H1 (cell line): ENCODE measurements around the gene NDUFB8. TPM values are rescaled to one million over a fixed set of nuclear protein-coding genes. Genes with fewer than 3 reads are reported as not detected.

ENCODE experiments used
- CTCF ChIA-PET: fragments of 300-600 bp; sonication (Branson Sonifier 250); formaldehyde crosslinking; loops from one replicate; lab custom pipeline; 2021; ENCODE audit not compliant: partially characterized antibody; lab: Charles Lee
- POLR2A ChIA-PET: fragments of 300-600 bp; sonication (Branson Sonifier 250); formaldehyde crosslinking; loops from one replicate; lab custom pipeline; 2021; ENCODE audit warnings: inconsistent platforms; ENCODE audit not compliant: partially characterized antibody; lab: Charles Lee
- DNase-seq, 2 experiments: peaks; one replicate each; pipeline versions ENCODE4 v3.0.0 to v3.0.0-alpha.2; 2010 to 2022; ENCODE audit warnings: low spot score in 2 of 2, low read depth in 1 of 2, mixed read lengths in 1 of 2
- FAIRE-seq: peaks from 2 replicates; lab custom pipeline; 2011; peaks lifted over from hg19 to GRCh38; lab: Jason Lieb, UNC
- H2AFZ ChIP-seq: 2 replicates; pipeline ENCODE4 v1.8.1; 2012; ENCODE audit warnings: low read length, inconsistent platforms
- H2AK5ac ChIP-seq: 2 replicates; pipeline ENCODE4 v1.6.1; 2013; ENCODE audit warnings: low read depth, low read length
- H2BK120ac ChIP-seq: replicated peaks from 2 replicates; pipeline ENCODE3; 2013; ENCODE audit warnings: low read depth, low read length, inconsistent platforms
- H2BK12ac ChIP-seq: 2 replicates; pipeline ENCODE4 v1.6.1; 2013; ENCODE audit warnings: low read depth, low read length
- H2BK15ac ChIP-seq: 2 replicates; pipeline ENCODE4 v1.6.1; 2013; ENCODE audit warnings: low read length
- H2BK20ac ChIP-seq: 2 replicates; pipeline ENCODE4 v1.6.1; 2013; ENCODE audit warnings: low read length
- H2BK5ac ChIP-seq: 2 replicates; pipeline ENCODE4 v1.6.1; 2013; ENCODE audit warnings: low read depth, low read length
- H3K14ac ChIP-seq: 2 replicates; pipeline ENCODE4 v1.6.1; 2013; ENCODE audit warnings: inconsistent platforms; ENCODE audit not compliant: insufficient read length
- H3K18ac ChIP-seq: 2 replicates; pipeline ENCODE4 v1.6.1; 2013; ENCODE audit warnings: low read length; ENCODE audit errors: extremely low read depth
- H3K23ac ChIP-seq: 2 replicates; pipeline ENCODE4 v1.6.1; 2013; ENCODE audit warnings: inconsistent platforms; ENCODE audit not compliant: insufficient read length
- H3K23me2 ChIP-seq: 2 replicates; pipeline ENCODE4 v1.6.1; 2013; ENCODE audit warnings: low read depth, low read length
- H3K27ac ChIP-seq: 2 replicates; pipeline ENCODE4 v1.6.1; 2011; ENCODE audit warnings: low read depth, low read length, inconsistent platforms
- H3K27me3 ChIP-seq, 4 experiments: replicated peaks in 1 of 4; 1 replicate in 1 of 4; 2 replicates in 3 of 4; pipeline versions ENCODE4 v1.6.1 to v1.8.1; 2011 to 2013; ENCODE audit warnings: low read length in 3 of 4, mild to moderate bottlenecking in 3 of 4, inconsistent platforms in 2 of 4, mixed read lengths in 2 of 4, moderate library complexity in 1 of 4; ENCODE audit not compliant: control insufficient read depth in 3 of 4, insufficient read depth in 3 of 4; ENCODE audit errors: extremely low read depth in 1 of 4
- H3K36me3 ChIP-seq, 4 experiments: 2 replicates each; pipeline versions ENCODE4 v1.6.1 to v1.8.1; 2011 to 2013; ENCODE audit warnings: mild to moderate bottlenecking in 4 of 4, low read length in 3 of 4, moderate library complexity in 2 of 4, control low read depth in 1 of 4, inconsistent platforms in 1 of 4; ENCODE audit not compliant: insufficient read depth in 4 of 4, control insufficient read depth in 2 of 4
- H3K4ac ChIP-seq: replicated peaks from 2 replicates; pipeline ENCODE3; 2013; ENCODE audit warnings: low read length, low read depth, mixed read lengths, inconsistent platforms; ENCODE audit not compliant: insufficient read length
- H3K4me1 ChIP-seq, 4 experiments: replicated peaks in 1 of 4; 1 replicate in 1 of 4; 2 replicates in 3 of 4; pipeline versions ENCODE4 v1.6.1 to v1.8.1; 2011 to 2013; ENCODE audit warnings: low read length in 3 of 4, inconsistent platforms in 2 of 4, mixed read lengths in 1 of 4; ENCODE audit not compliant: insufficient read depth in 4 of 4, control insufficient read depth in 3 of 4
- H3K4me2 ChIP-seq, 2 experiments: 2 replicates each; pipeline versions ENCODE4 v1.6.1 to v1.8.1; 2011 to 2013; ENCODE audit warnings: low read depth in 2 of 2, low read length in 2 of 2, control low read depth in 1 of 2, inconsistent platforms in 1 of 2, mild to moderate bottlenecking in 1 of 2; ENCODE audit not compliant: insufficient read depth in 1 of 2
- H3K4me3 ChIP-seq, 4 experiments: fragments of 200-600, 300-600 bp in 1 of 4; sonication (generic), shearing (Covaris generic), sonication (Bioruptor Twin) in 1 of 4; 2 replicates each; pipeline versions ENCODE4 v1.5.1 to v1.8.1; 2011 to 2016; ENCODE audit warnings: low read length in 4 of 4, low read depth in 3 of 4, control low read depth in 2 of 4, inconsistent platforms in 2 of 4, mild to moderate bottlenecking in 2 of 4, mixed read lengths in 1 of 4, moderate library complexity in 1 of 4; ENCODE audit not compliant: insufficient read depth in 2 of 4; ENCODE audit errors: extremely low read depth in 1 of 4
- H3K56ac ChIP-seq: replicated peaks from 2 replicates; pipeline ENCODE3; 2013; ENCODE audit warnings: low read depth, mild to moderate bottlenecking, mixed read lengths, low read length, inconsistent platforms; ENCODE audit not compliant: insufficient read length
- H3K79me1 ChIP-seq: 2 replicates; pipeline ENCODE4 v1.6.1; 2013; ENCODE audit warnings: low read depth, low read length, control low read depth
- H3K79me2 ChIP-seq, 2 experiments: 2 replicates each; pipeline versions ENCODE4 v1.6.1 to v1.8.1; 2012 to 2013; ENCODE audit warnings: low read length in 2 of 2, mild to moderate bottlenecking in 2 of 2, inconsistent platforms in 1 of 2; ENCODE audit not compliant: insufficient read depth in 2 of 2, control insufficient read depth in 1 of 2
- H3K9ac ChIP-seq, 4 experiments: replicated peaks in 1 of 4; 1 replicate in 1 of 4; 2 replicates in 3 of 4; pipeline versions ENCODE4 v1.6.1 to v1.8.1; 2011 to 2013; ENCODE audit warnings: low read depth in 3 of 4, low read length in 3 of 4, control low read depth in 2 of 4, mild to moderate bottlenecking in 2 of 4, moderate library complexity in 2 of 4, inconsistent platforms in 1 of 4; ENCODE audit errors: extremely low read depth in 1 of 4
- H3K9me3 ChIP-seq, 2 experiments: 2 replicates each; pipeline versions ENCODE4 v1.6.1 to v1.8.1; 2012 to 2013; ENCODE audit warnings: mild to moderate bottlenecking in 2 of 2, moderate library complexity in 2 of 2, control low read depth in 1 of 2, inconsistent platforms in 1 of 2, low read depth in 1 of 2, low read length in 1 of 2, mixed read lengths in 1 of 2; ENCODE audit not compliant: insufficient read depth in 2 of 2
- H4K20me1 ChIP-seq, 2 experiments: replicated peaks in 1 of 2; 2 replicates each; pipeline versions ENCODE3 to v1.8.1; 2011 to 2013; ENCODE audit warnings: inconsistent platforms in 2 of 2, low read length in 2 of 2, mild to moderate bottlenecking in 1 of 2; ENCODE audit not compliant: insufficient read depth in 2 of 2, control insufficient read depth in 1 of 2
- H4K5ac ChIP-seq: 2 replicates; pipeline ENCODE4 v1.6.1; 2013; ENCODE audit warnings: low read length, low read depth, mixed read lengths, inconsistent platforms; ENCODE audit not compliant: insufficient read length
- H4K8ac ChIP-seq: 2 replicates; pipeline ENCODE4 v1.8.0; 2013; ENCODE audit warnings: mild to moderate bottlenecking, moderate library complexity, low read length, inconsistent platforms; ENCODE audit not compliant: insufficient read depth; ENCODE audit errors: extremely low read depth
- H4K91ac ChIP-seq: replicated peaks from 2 replicates; pipeline ENCODE3; 2013; ENCODE audit warnings: low read length, mixed read lengths, inconsistent platforms; ENCODE audit not compliant: insufficient read length
- BCL11A ChIP-seq, 2 experiments: IDR thresholded peaks; one replicate each; pipeline ENCODE4 v1.6.1; 2011; ENCODE audit warnings: low read depth in 2 of 2, low read length in 2 of 2, mild to moderate bottlenecking in 2 of 2
- BRCA1 ChIP-seq: IDR thresholded peaks from 2 replicates; pipeline ENCODE4 v1.6.1; 2012; ENCODE audit warnings: low read depth, low read length, improper control_type of control experiment
- CBX5 ChIP-seq: fragments of 300-800, 300-1000 bp; sonication (generic); IDR thresholded peaks from 2 replicates; pipeline ENCODE4 v1.7.1; 2016; ENCODE audit warnings: antibody characterized with exemption, low read length, low read depth
- CEBPB ChIP-seq: IDR thresholded peaks from 2 replicates; pipeline ENCODE4 v1.6.1; 2012; ENCODE audit warnings: low read depth, low read length
- CTBP2 ChIP-seq: IDR thresholded peaks from 2 replicates; pipeline ENCODE4 v1.7.0; 2011; ENCODE audit warnings: borderline replicate concordance, mild to moderate bottlenecking, moderate library complexity, mixed read lengths, low read length; ENCODE audit not compliant: insufficient read depth, insufficient read length
- POLR2AphosphoS5 ChIP-seq: IDR thresholded peaks from 2 replicates; pipeline ENCODE4 v1.6.1; 2011; ENCODE audit warnings: low read depth, low read length
- RNF2 ChIP-seq: fragments of 200-900, 300-1000 bp; sonication (generic); IDR thresholded peaks from 2 replicates; pipeline ENCODE4 v1.7.1; 2016; ENCODE audit warnings: borderline replicate concordance, low read depth, mild to moderate bottlenecking, antibody characterized with exemption, low read length; ENCODE audit not compliant: poor library complexity, severe bottlenecking; ENCODE audit errors: missing control alignments
- RXRA ChIP-seq: IDR thresholded peaks from 2 replicates; pipeline ENCODE4 v1.6.1; 2011; ENCODE audit warnings: low read depth, mild to moderate bottlenecking, low read length, moderate library complexity; ENCODE audit not compliant: insufficient read depth
- SP1 ChIP-seq: IDR thresholded peaks from 2 replicates; pipeline ENCODE4 v1.6.1; 2011; ENCODE audit warnings: low read depth, low read length
- SRF ChIP-seq: IDR thresholded peaks from 2 replicates; pipeline ENCODE4 v1.6.1; 2011; ENCODE audit warnings: mild to moderate bottlenecking, low read depth, low read length, moderate library complexity
- TAF1 ChIP-seq: IDR thresholded peaks from 2 replicates; pipeline ENCODE4 v1.6.1; 2011; ENCODE audit warnings: mild to moderate bottlenecking, low read depth, low read length
- TEAD4 ChIP-seq: IDR thresholded peaks from 2 replicates; pipeline ENCODE4 v1.6.1; 2012; ENCODE audit warnings: low read depth, low read length, inconsistent platforms, mixed read lengths
- YY1 ChIP-seq: IDR thresholded peaks from 2 replicates; pipeline ENCODE4 v1.6.1; 2011; ENCODE audit warnings: low read depth, mild to moderate bottlenecking, low read length
- WGBS, 2 experiments: shearing (Covaris generic) in 1 of 2; methylation state at CpG; one replicate each; pipeline versions ENCODE4 v1.1.6 to v1.1.7; 2013 to 2015; ENCODE audit warnings: low lambda C conversion rate in 2 of 2, mixed read lengths in 2 of 2, inconsistent platforms in 1 of 2, low coverage in 1 of 2, missing lambda C conversion rate in 1 of 2; ENCODE audit not compliant: insufficient replicate concordance in 2 of 2, insufficient coverage in 1 of 2, insufficient read length in 1 of 2; ENCODE audit errors: extremely low coverage in 1 of 2, missing lambda C conversion rate in 1 of 2; 5-methylcytosine and 5-hydroxymethylcytosine counted together
- polyA plus RNA-seq, 7 experiments: library from polyadenylated mRNA; depleted of rRNA in 3 of 7; stranded (reverse) in 5 of 7; unstranded in 2 of 7; fragments of >200 nt in 5 of 7; fragments of 200-250 nt in 2 of 7; gene quantifications; 1 replicate in 5 of 7; 2 replicates in 1 of 7; 4 replicates in 1 of 7; pipeline versions ENCODE4 v1.2.1 to v1.2.3, GENCODE V29; 2011 to 2013; ENCODE audit warnings: missing spikeins in 2 of 7, mixed read lengths in 2 of 7
- total RNA-seq: library from RNA; stranded (reverse); fragmentation: NEBNext Ultra II Directional; extraction: Animal tissue kit (Norgen Biotek cat#: 25700); gene quantifications from 2 replicates; pipeline ENCODE4 v1.2.1, GENCODE V29; 2021

The NDUFB8 gene
- total and polyA plus RNA-seq, 2 of the 8 experiments (the other 6 are each of a cell fraction or from before 2014, with no cell fraction given): 175 to 455 TPM

DNA sequence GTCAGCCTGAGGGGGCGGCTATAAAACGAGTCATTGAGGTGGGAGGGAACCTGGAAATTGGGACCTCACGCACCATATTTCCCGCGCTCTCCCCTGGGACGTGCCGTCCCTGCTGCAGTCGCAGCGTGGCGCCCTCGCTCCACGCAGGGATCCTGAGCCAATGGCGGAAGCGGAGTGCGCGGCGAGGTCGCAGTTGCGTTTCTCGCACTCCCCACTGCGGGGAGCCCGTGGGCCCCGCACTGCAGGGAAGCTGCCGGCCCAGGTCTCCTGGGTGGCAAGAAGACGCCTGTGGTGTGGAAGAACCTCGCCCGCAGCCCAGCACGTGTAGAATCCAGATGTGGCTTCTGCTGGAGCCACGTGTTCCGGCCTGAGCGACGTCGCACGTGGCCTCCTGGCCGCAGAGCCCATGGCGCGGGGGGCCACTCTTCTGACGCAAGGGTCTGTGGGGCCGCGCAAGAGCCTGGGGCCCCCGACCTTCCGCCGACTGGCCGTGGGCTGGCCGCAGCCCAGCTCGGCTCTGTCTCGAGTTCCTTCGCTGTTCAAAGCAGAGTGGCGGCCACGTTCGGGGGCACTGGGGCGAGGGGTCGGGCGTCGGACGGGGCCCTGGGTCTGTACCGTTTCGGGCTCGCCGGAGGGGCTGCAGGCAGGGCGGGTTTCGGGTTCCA, 32.5 kb upstream of the NDUFB8 start:
- no peak overlapping the region for H2AFZ ChIP-seq
- peaks cover 0 to 16% (median 9%) of the 10 kb centered on the region in 4 experiments; a peak in 5 of 7 replicates for H3K27me3 ChIP-seq
- no peak overlapping the region for H2BK20ac ChIP-seq
- no peak overlapping the region for H3K18ac ChIP-seq
- H4K5ac ChIP-seq: no peak overlapping the region
- H2AK5ac ChIP-seq: no peak overlapping the region
- H3K14ac ChIP-seq: no peak overlapping the region
- peaks cover 0 to 4% (median 0%) of the 10 kb centered on the region in 4 experiments; a peak in 1 of 8 replicates for H3K36me3 ChIP-seq
- no peaks in the 10 kb centered on the region for H3K79me1 ChIP-seq
- H3K27ac ChIP-seq: no peak overlapping the region
- DNase-seq (peak; percentile 36 to 81), FAIRE-seq (peak; percentile 42)
- no peak overlapping the region for H3K4me3 ChIP-seq
- peak overlapping the region; percentile 68; the same call in 1 of the 2 replicates for H4K8ac ChIP-seq
- no peak overlapping the region for H3K9ac ChIP-seq
- ChIA-PET POLR2A (interaction anchor here (0.8 to 5.2 kb wide), 18 partner anchors 8 to 425 kb away, joined by 3 to 29 read pairs (median 4); partner anchors contain the start of genes MRPL43, PAX2 and TWNK), CTCF (interaction anchor here (0.7 to 9.8 kb wide), 55 partner anchors 8 to 326 kb away, joined by 3 to 110 read pairs (median 7); no protein-coding TSS in a partner anchor)
- H2BK12ac ChIP-seq: no peak overlapping the region
- no peak overlapping the region for H3K4ac ChIP-seq
- peaks cover 0 to 3% of the 10 kb centered on the region in 2 experiments; a peak in 1 of 4 replicates for H3K9me3 ChIP-seq
- H3K23ac ChIP-seq: no peak overlapping the region
- no peak overlapping the region for H4K91ac ChIP-seq
- no peak overlapping the region for H2BK120ac ChIP-seq
- H2BK15ac ChIP-seq: no peak overlapping the region
- H3K79me2 ChIP-seq: no peaks in the 10 kb centered on the region
- H2BK5ac ChIP-seq: no peak overlapping the region
- peaks cover 0 to 4% (median 0%) of the 10 kb centered on the region in 4 experiments; a peak in 2 of 7 replicates for H3K4me1 ChIP-seq
- H4K20me1 ChIP-seq: no peaks in the 10 kb centered on the region
- WGBS, 2 experiments: 44% methylated on average over 47 of the region's 62 CpGs; no CpG with 5 or more reads in 1 of the 2 experiments
- H3K23me2 ChIP-seq: no peaks in the 10 kb centered on the region
- H3K56ac ChIP-seq: no peak overlapping the region
- 0 out of 4 replicates have a peak overlapping the region, but pooled peaks of 1 of the 2 experiments have one; percentile 5 for H3K4me2 ChIP-seq
- TF ChIP-seq BRCA1 (no peak), TAF1 (no peak), RNF2 (peak; percentile 58), SP1 (no peak), YY1 (peak; percentile 90), RXRA (no peak), SRF (no peak), CEBPB (no peak), POLR2AphosphoS5 (peak; percentile 68), BCL11A (IDR thresholded peaks at IDR 0.05; ENCODE audit: low read depth in 2 of 2, low read length in 2 of 2) (no peak), TEAD4 (no peak), CTBP2 (no peak), CBX5 (no peak)
